ENCODE results near the gene BPIFB2.

DNA sequence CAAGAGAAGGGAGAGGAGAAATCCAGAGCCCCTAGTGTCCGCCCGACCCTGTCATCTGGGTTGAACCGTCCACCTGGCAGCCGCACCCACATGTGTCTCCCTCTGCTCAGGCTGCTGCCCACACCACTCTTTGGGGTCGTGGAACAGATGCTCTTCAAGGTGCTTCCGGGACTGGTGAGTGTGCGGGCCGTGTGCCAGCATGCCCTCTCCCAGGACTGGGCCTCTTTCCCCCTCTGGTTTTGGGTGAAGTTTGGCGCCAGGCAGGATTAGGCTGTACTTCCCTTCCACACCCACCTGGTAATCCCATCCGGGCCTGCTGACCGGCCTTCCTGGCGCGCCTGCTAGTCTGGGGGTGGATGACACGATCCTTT, 54.1 kb downstream of the BPIFB2 start:
- TF ChIP-seq CTCF (IDR thresholded peaks at IDR 0.05) (no peak), POLR2A (IDR thresholded peaks at IDR 0.05) (no peak)

Data from heart left ventricle (tissue), 13 donors.